ENCODE measurements around the gene NPIPA8.
"Not testable (repeated sequence)": the region's sequence is repeated elsewhere in the genome, so short reads cannot be mapped to it uniquely, and the experiment has no call there.

Gene NPIPA8

DNA sequence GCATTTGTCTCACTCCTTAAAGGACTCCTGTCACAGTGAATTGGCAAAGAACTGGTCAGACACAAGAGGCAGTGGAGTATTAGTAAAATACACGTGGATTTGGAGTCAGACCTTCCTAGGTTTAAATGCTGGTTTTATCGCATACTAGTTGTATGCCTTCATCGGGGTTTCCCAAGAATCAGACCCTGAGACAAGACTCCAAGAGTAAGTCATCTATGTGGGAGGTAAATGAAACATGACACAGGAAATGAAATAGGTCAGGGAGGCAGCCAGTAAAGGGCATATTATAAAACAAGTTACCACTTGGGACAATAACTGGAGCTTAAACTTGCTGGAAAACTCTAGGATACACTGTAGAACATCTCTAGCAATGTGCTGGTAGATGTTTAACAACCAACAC, 59.8 kb downstream of the NPIPA8 start:
- DNase-seq (ENCODE audit: low read depth in 2 of 2): not testable (repeated sequence)

DNA sequence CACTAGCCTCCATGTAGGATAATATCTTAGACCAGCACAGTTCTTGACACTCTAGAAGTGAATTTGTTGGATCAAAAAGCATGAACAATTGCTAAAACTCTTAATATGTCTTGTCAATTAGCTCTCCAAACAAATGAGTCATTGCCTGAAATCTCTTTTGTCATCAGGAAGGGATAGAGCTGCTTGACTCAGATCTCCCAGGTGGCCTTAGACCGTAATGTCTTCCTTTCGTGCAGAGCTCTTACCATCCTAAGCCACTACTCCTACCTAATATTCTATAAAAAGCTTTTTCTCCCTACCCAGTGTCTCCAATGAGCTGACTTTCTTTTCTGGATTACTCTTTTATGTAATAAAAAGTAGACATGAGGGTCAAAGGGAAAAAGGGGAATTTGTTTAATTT, 66.4 kb downstream of the NPIPA8 start:
- not testable (repeated sequence) for DNase-seq (ENCODE audit: low read depth in 2 of 2)

Data from stimulated activated CD4-positive, alpha-beta T cell treated with anti-CD3 and anti-CD28 coated beads, Interleukin-1b, Interleukin-23, amount 100 ng/mL, for 4 hours (primary cell).